GM23248 (cell line): ENCODE results near the gene PXMP2. TPM values are rescaled to one million over a fixed set of nuclear protein-coding genes. Genes with fewer than 3 reads are reported as not detected.

Experiments
- DNase-seq: peaks from one replicate; pipeline ENCODE4 v3.0.0-alpha.2; 2015
- H2AFZ ChIP-seq: fragments of 200-600 bp; sonication (generic); 2 replicates; pipeline ENCODE4 v1.6.1; 2016; ENCODE audit warnings: antibody characterized with exemption
- H3F3A ChIP-seq: fragments of 200-600 bp; sonication (generic); 2 replicates; pipeline ENCODE4 v1.6.1; 2016; ENCODE audit warnings: mild to moderate bottlenecking, antibody characterized with exemption, mixed run types; ENCODE audit not compliant: insufficient read depth
- H3K27ac ChIP-seq: fragments of 200-600 bp; sonication (generic); 2 replicates; pipeline ENCODE4 v1.5.1; 2016; ENCODE audit warnings: mild to moderate bottlenecking
- H3K27me3 ChIP-seq: fragments of 200-600 bp; sonication (generic); replicated peaks from 2 replicates; pipeline ENCODE4 v1.6.1; 2016; ENCODE audit warnings: mild to moderate bottlenecking; ENCODE audit not compliant: insufficient read depth
- H3K36me3 ChIP-seq: fragments of 200-600 bp; sonication (generic); 2 replicates; pipeline ENCODE4 v1.6.1; 2016; ENCODE audit warnings: low read depth, mild to moderate bottlenecking
- H3K4me1 ChIP-seq: fragments of 200-600 bp; sonication (generic); 2 replicates; pipeline ENCODE4 v1.6.1; 2016; ENCODE audit warnings: mild to moderate bottlenecking; ENCODE audit not compliant: insufficient read depth
- H3K4me2 ChIP-seq: fragments of 200-600 bp; sonication (generic); one replicate; pipeline ENCODE4 v1.6.1; 2016; ENCODE audit warnings: mild to moderate bottlenecking; ENCODE audit not compliant: unreplicated experiment
- H3K4me3 ChIP-seq: fragments of 200-600 bp; sonication (generic); 2 replicates; pipeline ENCODE4 v1.5.1; 2016; ENCODE audit warnings: mild to moderate bottlenecking
- H3K79me2 ChIP-seq: fragments of 200-600 bp; sonication (generic); 2 replicates; pipeline ENCODE4 v1.6.1; 2016; ENCODE audit warnings: mild to moderate bottlenecking; ENCODE audit not compliant: insufficient read depth
- H3K9ac ChIP-seq: fragments of 200-600 bp; sonication (generic); 2 replicates; pipeline ENCODE4 v1.6.1; 2016; ENCODE audit warnings: mild to moderate bottlenecking
- H3K9me2 ChIP-seq: fragments of 200-600 bp; sonication (generic); 2 replicates; pipeline ENCODE4 v1.6.1; 2016; ENCODE audit warnings: mixed run types, mild to moderate bottlenecking, moderate library complexity; ENCODE audit not compliant: insufficient read depth
- H3K9me3 ChIP-seq: fragments of 200-600 bp; sonication (generic); one replicate; pipeline ENCODE4 v1.6.1; 2017; ENCODE audit warnings: low read depth
- H4K20me1 ChIP-seq: fragments of 200-600 bp; sonication (generic); 2 replicates; pipeline ENCODE4 v1.6.0; 2016; ENCODE audit not compliant: insufficient read depth
- EZH2 ChIP-seq: fragments of 200-600 bp; sonication (generic); IDR thresholded peaks from 2 replicates; pipeline ENCODE4 v1.6.1; 2018; ENCODE audit warnings: antibody characterized with exemption, mild to moderate bottlenecking; ENCODE audit not compliant: insufficient read depth, poor library complexity, severe bottlenecking
- EZH2phosphoT487 ChIP-seq: fragments of 200-600 bp; sonication (generic); IDR thresholded peaks from 2 replicates; pipeline ENCODE4 v1.6.1; 2018; ENCODE audit warnings: antibody characterized with exemption, moderate library complexity, mild to moderate bottlenecking, low read depth; ENCODE audit not compliant: insufficient read depth
- WGBS, 2 experiments: methylation state at CpG; one replicate each; pipeline ENCODE4 v1.1.6; 2015 to 2017; ENCODE audit warnings: low lambda C conversion rate in 2 of 2, low coverage in 1 of 2; ENCODE audit errors: missing lambda C conversion rate in 2 of 2; 5-methylcytosine and 5-hydroxymethylcytosine counted together
- in situ Hi-C: fragments of 300-500 bp; cut with MboI; formaldehyde crosslinking; loops from 2 replicates; pipeline ENCODE4 v1.15.0; 2020
- polyA plus RNA-seq: library from polyadenylated mRNA; unstranded; fragments of >200 nt; fragmentation: Nextera tagmentation; extraction: Ambion mirVana; gene quantifications from 2 replicates; pipeline ENCODE4 v1.2.1, GENCODE V29; 2016
- total RNA-seq: library from RNA; depleted of rRNA; stranded (reverse); fragments of >200 nt; shearing (Covaris generic); gene quantifications from 2 replicates; pipeline ENCODE4 v1.2.3, GENCODE V29; 2014

The PXMP2 gene
- total and polyA plus RNA-seq, 2 experiments from 2014 or later: 28.5 to 37.2 TPM

GRCh38 chr12:132719954-132720324 is 32.6 kb downstream of the PXMP2 start:
- Histone ChIP-seq H3K4me1 (no peaks in the 10 kb centered on the region), H4K20me1 (no peaks in the 10 kb centered on the region), H3K79me2 (peaks cover 46% of the 10 kb centered on the region), H2AFZ (no peak overlapping the region), H3K27me3 (no peaks in the 10 kb centered on the region), H3K9me2 (no peaks in the 10 kb centered on the region), H3K27ac (no peak overlapping the region), H3F3A (peaks cover 18% of the 10 kb centered on the region), H3K36me3 (peaks cover 29% of the 10 kb centered on the region; the same call in 1 of the 2 replicates), H3K9ac (no peak overlapping the region), H3K4me3 (no peak overlapping the region), H3K9me3 (no peaks in the 10 kb centered on the region), H3K4me2 (no peak overlapping the region)
- no peak for TF ChIP-seq EZH2
- no peak for TF ChIP-seq EZH2phosphoT487
- no peak for DNase-seq
- in situ Hi-C loops: no loop called here
- 93 to 94% methylated on average over 12 of the region's 12 CpGs for WGBS, 2 experiments

- Histone ChIP-seq H3F3A (peaks cover 27% of the 10 kb centered on the region), H3K27ac (no peak overlapping the region), H3K4me3 (no peak overlapping the region), H3K27me3 (no peaks in the 10 kb centered on the region), H3K36me3 (peaks cover 36% of the 10 kb centered on the region), H3K4me2 (no peak overlapping the region), H3K79me2 (peaks cover 52% of the 10 kb centered on the region), H3K9me3 (no peaks in the 10 kb centered on the region), H3K9ac (no peak overlapping the region), H2AFZ (no peak overlapping the region), H4K20me1 (no peaks in the 10 kb centered on the region), H3K9me2 (no peaks in the 10 kb centered on the region), H3K4me1 (no peaks in the 10 kb centered on the region)
- in situ Hi-C loops: no loop called here
- no peak for DNase-seq
- WGBS, 2 experiments: 93 to 94% methylated on average over 25 of the region's 25 CpGs
- TF ChIP-seq EZH2 (no peak), EZH2phosphoT487 (no peak)
Observed at GRCh38 chr12:132720606-132721345, 33.4 kb downstream of the PXMP2 start.

- 91 to 94% methylated on average over 30 of the region's 30 CpGs for WGBS, 2 experiments
- in situ Hi-C loops: no loop called here
- peaks cover 58% of the 10 kb centered on the region for H3K36me3 ChIP-seq
Observed at GRCh38 chr12:132723015-132723763, 35.8 kb downstream of the PXMP2 start.

GRCh38 chr12:132723764-132724140 is 36.4 kb downstream of the PXMP2 start:
- Histone ChIP-seq H3F3A (peaks cover 38% of the 10 kb centered on the region), H3K79me2 (peaks cover 75% of the 10 kb centered on the region), H3K9me3 (no peaks in the 10 kb centered on the region), H3K4me3 (no peak overlapping the region), H3K36me3 (peaks cover 64% of the 10 kb centered on the region), H3K27me3 (no peaks in the 10 kb centered on the region), H2AFZ (no peak overlapping the region), H3K27ac (peak overlapping the region; percentile 39), H3K9me2 (no peaks in the 10 kb centered on the region), H3K4me1 (no peaks in the 10 kb centered on the region), H4K20me1 (no peaks in the 10 kb centered on the region), H3K4me2 (no peak overlapping the region), H3K9ac (no peak overlapping the region)
- in situ Hi-C loops: no loop called here
- 79 to 87% methylated on average over 2 of the region's 2 CpGs for WGBS, 2 experiments
- DNase-seq: peak; percentile 53
- no peak for TF ChIP-seq EZH2
- no peak for TF ChIP-seq EZH2phosphoT487

More at GRCh38 chr12:132723015-132723763, 35.8 kb downstream of the PXMP2 start:
- H3K79me2 ChIP-seq: peaks cover 70% of the 10 kb centered on the region
- H3K4me3 ChIP-seq: no peak overlapping the region
- no peaks in the 10 kb centered on the region for H3K27me3 ChIP-seq
- H3K9me2 ChIP-seq: no peaks in the 10 kb centered on the region
- no peaks in the 10 kb centered on the region for H4K20me1 ChIP-seq
- no peaks in the 10 kb centered on the region for H3K4me1 ChIP-seq
- H2AFZ ChIP-seq: no peak overlapping the region
- no peak overlapping the region for H3K4me2 ChIP-seq
- H3K9ac ChIP-seq: no peak overlapping the region
- H3F3A ChIP-seq: peaks cover 38% of the 10 kb centered on the region
- no peaks in the 10 kb centered on the region for H3K9me3 ChIP-seq
- TF ChIP-seq EZH2phosphoT487 (no peak), EZH2 (no peak)
- peak overlapping the region; percentile 39; the same call in 1 of the 2 replicates for H3K27ac ChIP-seq
- DNase-seq: no peak
